HG02642 (cell line): ENCODE results near the gene LARGE1.

Experiments
- ATAC-seq: cut with Tn5 transposase; IDR thresholded peaks from one replicate; pipeline ENCODE4 v1.9.1; 2021; ENCODE audit warnings: mild to moderate bottlenecking; ENCODE audit not compliant: unreplicated experiment, poor library complexity

LARGE1 gene

GRCh38 chr22:33314316-33314715 is 606.0 kb downstream of the LARGE1 start:
- no peak for ATAC-seq

GRCh38 chr22:33303099-33303498 is 617.2 kb downstream of the LARGE1 start:
- ATAC-seq: no peak

GRCh38 chr22:33302549-33302948 is 617.7 kb downstream of the LARGE1 start:
- no peak for ATAC-seq

GRCh38 chr22:33302049-33302545 is 618.2 kb downstream of the LARGE1 start:
- ATAC-seq: peak; percentile 39

GRCh38 chr22:33300165-33300564 is 620.1 kb downstream of the LARGE1 start:
- ATAC-seq: no peak

- peak; percentile 86 for ATAC-seq
These were observed 620.9 kb downstream of the LARGE1 start for GRCh38 chr22:33299245-33299956.

GRCh38 chr22:33296941-33297340 is 623.3 kb downstream of the LARGE1 start:
- ATAC-seq: no peak

- ATAC-seq: no peak
These were observed 632.2 kb downstream of the LARGE1 start for GRCh38 chr22:33288078-33288477.

GRCh38 chr22:33275073-33275443 is 645.2 kb downstream of the LARGE1 start:
- no peak for ATAC-seq

GRCh38 chr22:33274214-33275072 is 645.8 kb downstream of the LARGE1 start:
- ATAC-seq: no peak

GRCh38 chr22:33272871-33273270 is 647.4 kb downstream of the LARGE1 start:
- ATAC-seq: no peak

- ATAC-seq: peak; percentile 35
These were observed 648.1 kb downstream of the LARGE1 start for GRCh38 chr22:33272180-33272579.

GRCh38 chr22:33271390-33272161 is 648.7 kb downstream of the LARGE1 start:
- peak; percentile 77 for ATAC-seq

GRCh38 chr22:33270596-33270995 is 649.7 kb downstream of the LARGE1 start:
- ATAC-seq: no peak

- ATAC-seq: no peak
These were observed 658.6 kb downstream of the LARGE1 start for GRCh38 chr22:33261699-33262098.

- no peak for ATAC-seq
These were observed 659.8 kb downstream of the LARGE1 start for GRCh38 chr22:33260498-33260897.

- ATAC-seq: no peak
These were observed 664.5 kb downstream of the LARGE1 start for GRCh38 chr22:33255791-33256190.

GRCh38 chr22:33248948-33249347 is 671.3 kb downstream of the LARGE1 start:
- no peak for ATAC-seq

- ATAC-seq: peak; percentile 60
These were observed 672.5 kb downstream of the LARGE1 start for GRCh38 chr22:33247758-33248157.

- ATAC-seq: no peak
These were observed 678.2 kb downstream of the LARGE1 start for GRCh38 chr22:33242078-33242477.
